K562 (cell line): ENCODE measurements around the gene TRIO. TPM values are rescaled to one million over a fixed set of nuclear protein-coding genes. Genes with fewer than 3 reads are reported as not detected.

ENCODE experiments used
- ATAC-seq: fragments of 200-7000 bp; cut with Tn5 transposase; 3 replicates; pipeline ENCODE4 v1.9.1; 2020; ENCODE audit warnings: moderate library complexity
- BruUV-seq: library from RNA; stranded (reverse); fragments of 400-500 nt; replicated peaks from 2 replicates; lab custom pipeline; 2021; lab: Mats Ljungman, UMichigan
- CTCF ChIA-PET: fragments of 300-600 bp; formaldehyde crosslinking; extraction: SDS; loops from one replicate; lab custom pipeline; 2021; ENCODE audit warnings: low intra/inter-chr PET ratio; lab: Yijun Ruan, JAX
- POLR2A ChIA-PET: fragments of 300-600, 350-650 bp; sonication (Branson Sonifier 250); formaldehyde crosslinking; extraction: SDS; loops from one replicate; lab custom pipeline; 2021; ENCODE audit warnings: antibody characterized with exemption, inconsistent platforms; lab: Yijun Ruan, JAX
- DNase-seq, 4 experiments: peaks; one replicate each; pipeline versions ENCODE4 v3.0.0 to v3.0.0-alpha.2; 2011 to 2018; ENCODE audit warnings: low spot score in 3 of 4, mixed read lengths in 3 of 4; ENCODE audit errors: extremely low read depth in 1 of 4
- FAIRE-seq: peaks from 2 replicates; lab custom pipeline; 2011; peaks lifted over from hg19 to GRCh38; lab: Jason Lieb, UNC
- H2AFZ ChIP-seq: 2 replicates; pipeline ENCODE4 v1.6.0; 2011; ENCODE audit warnings: low read depth, low read length, control low read depth, inconsistent platforms
- H3K27ac ChIP-seq: fragments of 200-600 bp; 3 replicates; pipeline ENCODE4 v1.8.0; 2011; ENCODE audit warnings: low read depth, mild to moderate bottlenecking, control low read depth, inconsistent platforms, low read length, moderate library complexity, mixed read lengths; ENCODE audit errors: extremely low read depth
- H3K27me3 ChIP-seq, 2 experiments: fragments of 300-600 bp in 1 of 2; 2 replicates in 1 of 2; 3 replicates in 1 of 2; pipeline versions ENCODE4 v1.6.0 to v1.8.0; 2011; ENCODE audit warnings: inconsistent platforms in 2 of 2, low read length in 2 of 2, mild to moderate bottlenecking in 1 of 2, mixed read lengths in 1 of 2, moderate library complexity in 1 of 2; ENCODE audit not compliant: control insufficient read depth in 2 of 2, insufficient read depth in 2 of 2
- H3K36me3 ChIP-seq: fragments of 300-600 bp; 3 replicates; pipeline ENCODE4 v1.8.0; 2011; ENCODE audit warnings: mild to moderate bottlenecking, low read length, inconsistent platforms; ENCODE audit not compliant: control insufficient read depth, insufficient read depth
- H3K4me1 ChIP-seq, 2 experiments: fragments of 200-600 bp in 1 of 2; replicated peaks in 1 of 2; 2 replicates in 1 of 2; 3 replicates in 1 of 2; pipeline versions ENCODE4 v1.5.1 to v1.8.0; 2011; ENCODE audit warnings: inconsistent platforms in 2 of 2, low read length in 2 of 2, mild to moderate bottlenecking in 1 of 2, mixed read lengths in 1 of 2, moderate library complexity in 1 of 2; ENCODE audit not compliant: control insufficient read depth in 2 of 2, insufficient read depth in 2 of 2
- H3K4me2 ChIP-seq: 2 replicates; pipeline ENCODE4 v1.6.1; 2011; ENCODE audit warnings: low read length, control low read depth, inconsistent platforms, mixed read lengths; ENCODE audit not compliant: insufficient read depth
- H3K4me3 ChIP-seq: fragments of 200-600 bp; sonication (generic), shearing (Covaris generic); 2 replicates; pipeline ENCODE4 v1.5.1; 2016; ENCODE audit warnings: control low read depth, inconsistent platforms
- H3K79me2 ChIP-seq: fragments of 200-600 bp; 3 replicates; pipeline ENCODE4 v1.8.0; 2011; ENCODE audit warnings: low read length, inconsistent platforms; ENCODE audit not compliant: control insufficient read depth, insufficient read depth
- H3K9ac ChIP-seq, 2 experiments: 2 replicates each; pipeline versions ENCODE4 v1.6.0 to v1.6.1; 2011; ENCODE audit warnings: low read depth in 2 of 2, low read length in 2 of 2, control low read depth in 1 of 2, inconsistent platforms in 1 of 2, mild to moderate bottlenecking in 1 of 2, mixed read lengths in 1 of 2; ENCODE audit not compliant: insufficient read depth in 1 of 2
- H3K9me1 ChIP-seq: one replicate; pipeline ENCODE4 v1.6.0; 2011; ENCODE audit warnings: inconsistent platforms, mild to moderate bottlenecking, low read length, moderate library complexity; ENCODE audit not compliant: control insufficient read depth, insufficient read depth
- H3K9me3 ChIP-seq: replicated peaks from 2 replicates; pipeline ENCODE4 v1.5.1; 2011; ENCODE audit warnings: low read depth, low read length, inconsistent platforms; ENCODE audit not compliant: control insufficient read depth, insufficient read depth
- H4K20me1 ChIP-seq: replicated peaks from 2 replicates; pipeline ENCODE4 v1.6.1; 2011; ENCODE audit warnings: low read length, inconsistent platforms, mixed read lengths; ENCODE audit not compliant: control insufficient read depth, insufficient read depth
- CBX8 ChIP-seq: fragments of 200-600 bp; sonication (generic); IDR thresholded peaks from 2 replicates; pipeline ENCODE4 v1.6.1; 2012; ENCODE audit warnings: borderline replicate concordance, mixed run types, low read depth, mild to moderate bottlenecking, moderate library complexity, mixed read lengths, low read length, control low read depth, inconsistent platforms; ENCODE audit not compliant: poor library complexity, severe bottlenecking; ENCODE audit errors: extremely low read depth
- FOXM1 ChIP-seq, 2 experiments: fragments of 450-650 bp in 1 of 2; sonication (generic) in 1 of 2; formaldehyde crosslinking in 1 of 2; IDR thresholded peaks; 2 replicates each; pipeline versions ENCODE4 v1.6.1 to v1.9.0; 2017 to 2022; ENCODE audit warnings: low read depth in 2 of 2, mild to moderate bottlenecking in 2 of 2, missing genetic modification reagents in 1 of 2, moderate library complexity in 1 of 2
- GABPB2 ChIP-seq: fragments of 250-450 bp; sonication (Bioruptor Pico); conservative IDR thresholded peaks from 2 replicates; pipeline ENCODE4 v1.5.1; 2021; ENCODE audit warnings: mild to moderate bottlenecking
- HCFC1 ChIP-seq: IDR thresholded peaks from 2 replicates; pipeline ENCODE4 v1.6.1; 2012; ENCODE audit warnings: low read depth, low read length, improper control_type of control experiment
- HMG20A ChIP-seq: fragments of 450-650 bp; formaldehyde crosslinking; conservative IDR thresholded peaks from 2 replicates; pipeline ENCODE4 v1.4.0; 2020; ENCODE audit warnings: mild to moderate bottlenecking, mixed read lengths
- HMG20B ChIP-seq: fragments of 250-450 bp; sonication (Bioruptor Pico); IDR thresholded peaks from 2 replicates; pipeline ENCODE4 v1.5.0; 2021; ENCODE audit warnings: mild to moderate bottlenecking
- MAFF ChIP-seq: IDR thresholded peaks from 2 replicates; pipeline ENCODE4 v1.6.1; 2012; ENCODE audit warnings: low read length, improper control_type of control experiment
- NBN ChIP-seq: fragments of 450-650 bp; IDR thresholded peaks from 2 replicates; pipeline ENCODE4 v1.6.1; 2016; ENCODE audit warnings: low read depth, mild to moderate bottlenecking
- NCOR1 ChIP-seq: fragments of 450-650 bp; IDR thresholded peaks from 2 replicates; pipeline ENCODE4 v1.6.1; 2016; ENCODE audit warnings: mild to moderate bottlenecking, moderate library complexity
- NFE2L1 ChIP-seq: fragments of 450-650 bp; IDR thresholded peaks from 2 replicates; pipeline ENCODE4 v1.6.1; 2016; ENCODE audit warnings: missing genetic modification characterization, low read depth, mild to moderate bottlenecking, missing compliant biosample characterization, moderate library complexity, borderline replicate concordance
- SMAD1 ChIP-seq: fragments of 150-350 bp; IDR thresholded peaks from 2 replicates; pipeline ENCODE4 v1.6.1; 2014; ENCODE audit warnings: low read length, low read depth; ENCODE audit not compliant: partially characterized antibody
- ZNF75A ChIP-seq: fragments of 450-650 bp; formaldehyde crosslinking; IDR thresholded peaks from 2 replicates; pipeline ENCODE4 v1.4.0; 2020; ENCODE audit warnings: mild to moderate bottlenecking
- ZNF77 ChIP-seq: fragments of 250-450 bp; sonication (Bioruptor Pico); IDR thresholded peaks from 2 replicates; pipeline ENCODE4 v1.5.0; 2020
- WGBS: fragments of 100-300 bp; shearing (Covaris generic); methylation state at CpG from one replicate; pipeline ENCODE4 v1.1.6; 2016; ENCODE audit warnings: low coverage, mixed read lengths; ENCODE audit not compliant: insufficient coverage; ENCODE audit errors: missing lambda C conversion rate; 5-methylcytosine and 5-hydroxymethylcytosine counted together
- in situ Hi-C: fragments of 300-500 bp; cut with MboI; formaldehyde crosslinking; loops from 4 replicates; pipeline ENCODE4 v1.15.0; 2018; ENCODE audit warnings: inconsistent platforms, mixed read lengths
- intact Hi-C: fragments of 100-400 bp; cut with micrococcal nuclease; formaldehyde crosslinking; loops from 2 replicates; pipeline ENCODE4 v1.14.2; 2022
- polyA plus RNA-seq, 8 experiments: library from polyadenylated mRNA; depleted of rRNA in 4 of 8; stranded (reverse) in 5 of 8; unstranded in 3 of 8; fragments of >200 nt; fragmentation: Nextera tagmentation in 2 of 8; fragmentation: Illumina TruSeq in 1 of 8; extraction: Ambion mirVana in 2 of 8; extraction: Trizol in 1 of 8; gene quantifications; 2 replicates each; pipeline versions ENCODE4 v1.2.1 to v1.2.3, GENCODE V29; 2011 to 2014; ENCODE audit warnings: inconsistent platforms in 1 of 8, missing spikeins in 1 of 8
- total RNA-seq, 7 experiments: library from RNA; depleted of rRNA in 6 of 7; stranded (reverse); fragments of >200 nt in 6 of 7; fragmentation: Illumina TruSeq in 2 of 7; extraction: Trizol in 2 of 7; gene quantifications; 2 replicates each; pipeline versions ENCODE4 v1.2.1 to v1.2.3, GENCODE V29; 2011 to 2021; ENCODE audit warnings: low replicate concordance in 1 of 7
- TF ChIP-seq, protein P1 (sequence below): fragments of 450-650 bp; IDR thresholded peaks from 2 replicates; pipeline ENCODE4 v1.7.1; 2018; ENCODE audit warnings: mild to moderate bottlenecking, low read depth; ENCODE audit not compliant: partially characterized antibody
- TF ChIP-seq, protein P2 (sequence below), 2 experiments: fragments of 450-650 bp in 1 of 2; sonication (generic) in 1 of 2; formaldehyde crosslinking; conservative IDR thresholded peaks; 2 replicates each; pipeline versions ENCODE4 v1.4.0 to v1.8.1; 2020 to 2022; ENCODE audit warnings: mild to moderate bottlenecking in 1 of 2, missing genetic modification reagents in 1 of 2
- TF ChIP-seq, protein P3 (sequence below): fragments of 250-450 bp; sonication (Bioruptor Pico); IDR thresholded peaks from 2 replicates; pipeline ENCODE4 v1.8.0; 2021; ENCODE audit warnings: moderate library complexity, mild to moderate bottlenecking, inconsistent platforms

TRIO gene
- total and polyA plus RNA-seq, 9 of the 15 experiments (the other 6 are each of a cell fraction or from before 2014, with no cell fraction given) = 0.24 to 5.0 (median 1.1) TPM

DNA sequence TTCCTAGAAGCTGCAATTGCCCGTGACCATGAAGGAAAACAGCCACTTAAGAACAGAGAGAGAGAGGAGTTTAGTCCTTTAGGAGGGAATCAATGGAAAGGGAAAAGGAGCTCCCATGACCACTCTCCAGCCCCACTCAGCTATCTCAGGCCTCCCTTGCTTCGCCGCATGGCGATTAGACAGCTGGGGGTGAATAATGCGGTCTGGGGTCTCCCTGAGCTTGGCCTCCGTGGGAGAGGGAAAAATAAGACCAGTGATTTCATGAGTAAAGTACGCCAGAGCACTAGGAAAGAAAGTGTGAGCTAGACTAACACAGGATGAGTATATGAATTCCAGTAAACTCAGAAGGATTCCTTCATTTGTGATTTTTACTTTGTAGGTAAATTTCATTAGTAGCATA is 180.3 kb downstream of the TRIO start (continued):
- TF ChIP-seq, protein P1, sequence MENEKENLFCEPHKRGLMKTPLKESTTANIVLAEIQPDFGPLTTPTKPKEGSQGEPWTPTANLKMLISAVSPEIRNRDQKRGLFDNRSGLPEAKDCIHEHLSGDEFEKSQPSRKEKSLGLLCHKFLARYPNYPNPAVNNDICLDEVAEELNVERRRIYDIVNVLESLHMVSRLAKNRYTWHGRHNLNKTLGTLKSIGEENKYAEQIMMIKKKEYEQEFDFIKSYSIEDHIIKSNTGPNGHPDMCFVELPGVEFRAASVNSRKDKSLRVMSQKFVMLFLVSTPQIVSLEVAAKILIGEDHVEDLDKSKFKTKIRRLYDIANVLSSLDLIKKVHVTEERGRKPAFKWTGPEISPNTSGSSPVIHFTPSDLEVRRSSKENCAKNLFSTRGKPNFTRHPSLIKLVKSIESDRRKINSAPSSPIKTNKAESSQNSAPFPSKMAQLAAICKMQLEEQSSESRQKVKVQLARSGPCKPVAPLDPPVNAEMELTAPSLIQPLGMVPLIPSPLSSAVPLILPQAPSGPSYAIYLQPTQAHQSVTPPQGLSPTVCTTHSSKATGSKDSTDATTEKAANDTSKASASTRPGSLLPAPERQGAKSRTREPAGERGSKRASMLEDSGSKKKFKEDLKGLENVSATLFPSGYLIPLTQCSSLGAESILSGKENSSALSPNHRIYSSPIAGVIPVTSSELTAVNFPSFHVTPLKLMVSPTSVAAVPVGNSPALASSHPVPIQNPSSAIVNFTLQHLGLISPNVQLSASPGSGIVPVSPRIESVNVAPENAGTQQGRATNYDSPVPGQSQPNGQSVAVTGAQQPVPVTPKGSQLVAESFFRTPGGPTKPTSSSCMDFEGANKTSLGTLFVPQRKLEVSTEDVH = no peak
- no peak for TF ChIP-seq ZNF75A (CRISPR knock-in tag)
- TF ChIP-seq HCFC1 = no peak
- no peak for TF ChIP-seq HMG20B (CRISPR knock-in tag)

DNA sequence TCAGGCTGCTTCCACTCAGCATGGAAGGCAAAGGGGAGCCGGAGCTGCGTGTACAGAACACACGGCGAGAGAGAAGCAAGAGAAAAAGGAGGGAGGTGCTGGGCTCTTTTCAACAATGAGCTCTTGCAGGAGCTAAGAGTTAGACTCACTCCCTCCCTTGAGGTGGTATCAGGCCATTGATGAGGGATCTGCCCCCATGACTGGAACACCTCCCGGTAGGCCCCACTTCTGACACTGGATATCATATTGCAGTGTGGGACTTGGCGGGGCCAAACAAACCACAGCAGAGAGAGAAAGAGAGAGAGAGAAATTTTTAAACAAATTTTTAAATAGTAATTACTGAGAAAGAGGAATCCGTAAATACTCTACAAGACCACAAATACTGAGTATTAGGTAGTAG is 182.2 kb downstream of the TRIO start:
- no peaks in the 10 kb centered on the region for H3K9me3 ChIP-seq
- no peak for FAIRE-seq
- intact Hi-C loops (no loop called here), in situ Hi-C loops (no loop called here)
- H3K4me1 ChIP-seq = peaks cover 0 to 10% of the 10 kb centered on the region in 2 experiments; a peak in 3 of 5 replicates
- no peak overlapping the region for H3K9ac ChIP-seq
- 34% methylated on average over 7 of the region's 7 CpGs for WGBS
- H3K79me2 ChIP-seq = no peaks in the 10 kb centered on the region
- no peak overlapping the region for H2AFZ ChIP-seq
- no peak overlapping the region for H3K4me3 ChIP-seq
- no peaks in the 10 kb centered on the region for H3K9me1 ChIP-seq
- 0 out of 2 replicates have a peak, but pooled peaks cover 6% of the 10 kb centered on the region for H4K20me1 ChIP-seq
- peak; percentile 41; the same call in 1 of the 3 replicates for ATAC-seq
- no peak overlapping the region for H3K27ac ChIP-seq
- no TSS peak for BruUV-seq
- POLR2A ChIA-PET = interaction anchor here (1.1 to 1.7 kb wide), 2 partner anchors 13 to 253 kb away, joined by 4 to 9 read pairs; no protein-coding TSS in a partner anchor
- no peaks in the 10 kb centered on the region for H3K36me3 ChIP-seq
- peaks cover 4 to 5% of the 10 kb centered on the region in 2 experiments; a peak in 2 of 5 replicates for H3K27me3 ChIP-seq
- H3K4me2 ChIP-seq = no peak overlapping the region
- CTCF ChIA-PET = no interaction called here
- DNase-seq = peak in 1 of 4 experiments; percentile 21
- TF ChIP-seq FOXM1 (IDR thresholded peaks at IDR 0.05; ENCODE audit: low read depth) = no peak
- TF ChIP-seq FOXM1 (CRISPR knock-in tag; IDR thresholded peaks at IDR 0.05; ENCODE audit: low read depth) = no peak
- no peak for TF ChIP-seq SMAD1
- no peak for TF ChIP-seq CBX8
- no peak for TF ChIP-seq NBN
- no peak for TF ChIP-seq GABPB2 (CRISPR knock-in tag)
- no peak for TF ChIP-seq MAFF
- no peak for TF ChIP-seq ZNF77 (CRISPR knock-in tag)
- TF ChIP-seq, protein P2, sequence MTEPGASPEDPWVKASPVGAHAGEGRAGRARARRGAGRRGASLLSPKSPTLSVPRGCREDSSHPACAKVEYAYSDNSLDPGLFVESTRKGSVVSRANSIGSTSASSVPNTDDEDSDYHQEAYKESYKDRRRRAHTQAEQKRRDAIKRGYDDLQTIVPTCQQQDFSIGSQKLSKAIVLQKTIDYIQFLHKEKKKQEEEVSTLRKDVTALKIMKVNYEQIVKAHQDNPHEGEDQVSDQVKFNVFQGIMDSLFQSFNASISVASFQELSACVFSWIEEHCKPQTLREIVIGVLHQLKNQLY (CRISPR knock-in tag; conservative IDR thresholded peaks at IDR 0.05) = no peak
- TF ChIP-seq HMG20A (CRISPR knock-in tag) = no peak
- TF ChIP-seq NCOR1 = no peak
- TF ChIP-seq, protein P3, sequence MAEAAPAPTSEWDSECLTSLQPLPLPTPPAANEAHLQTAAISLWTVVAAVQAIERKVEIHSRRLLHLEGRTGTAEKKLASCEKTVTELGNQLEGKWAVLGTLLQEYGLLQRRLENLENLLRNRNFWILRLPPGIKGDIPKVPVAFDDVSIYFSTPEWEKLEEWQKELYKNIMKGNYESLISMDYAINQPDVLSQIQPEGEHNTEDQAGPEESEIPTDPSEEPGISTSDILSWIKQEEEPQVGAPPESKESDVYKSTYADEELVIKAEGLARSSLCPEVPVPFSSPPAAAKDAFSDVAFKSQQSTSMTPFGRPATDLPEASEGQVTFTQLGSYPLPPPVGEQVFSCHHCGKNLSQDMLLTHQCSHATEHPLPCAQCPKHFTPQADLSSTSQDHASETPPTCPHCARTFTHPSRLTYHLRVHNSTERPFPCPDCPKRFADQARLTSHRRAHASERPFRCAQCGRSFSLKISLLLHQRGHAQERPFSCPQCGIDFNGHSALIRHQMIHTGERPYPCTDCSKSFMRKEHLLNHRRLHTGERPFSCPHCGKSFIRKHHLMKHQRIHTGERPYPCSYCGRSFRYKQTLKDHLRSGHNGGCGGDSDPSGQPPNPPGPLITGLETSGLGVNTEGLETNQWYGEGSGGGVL (CRISPR knock-in tag) = no peak
- no peak for TF ChIP-seq NFE2L1
